CD4-positive, CD25-positive, alpha-beta regulatory T cell (primary cell): ENCODE measurements around the gene MEF2C. TPM values are rescaled to one million over a fixed set of nuclear protein-coding genes. Genes with fewer than 3 reads are reported as not detected.

Experiments used
- ATAC-seq, 2 donors: fragments of 150-1000 bp; cut with Tn5 transposase; one replicate each; pipeline ENCODE4 v1.10.0; 2021; ENCODE audit warnings: low read depth in 2 of 2, moderate number of reproducible peaks in 2 of 2, moderate library complexity in 1 of 2
- DNase-seq, 3 donors: peaks; one replicate each; pipeline versions ENCODE4 v3.0.0 to v3.0.0-alpha.2; 2012 to 2022; ENCODE audit warnings: mixed read lengths in 1 of 3
- H3K27ac ChIP-seq: one replicate; pipeline ENCODE4 v1.7.0; 2013; ENCODE audit warnings: mild to moderate bottlenecking, low read length; ENCODE audit not compliant: insufficient read depth, poor library complexity, severe bottlenecking
- H3K27me3 ChIP-seq: one replicate; pipeline ENCODE4 v1.7.0; 2013; ENCODE audit warnings: low read length; ENCODE audit not compliant: control insufficient read depth, insufficient read depth
- H3K36me3 ChIP-seq: one replicate; pipeline ENCODE4 v1.7.0; 2013; ENCODE audit warnings: mild to moderate bottlenecking, low read length, moderate library complexity; ENCODE audit not compliant: control insufficient read depth, insufficient read depth
- H3K4me1 ChIP-seq: 2 replicates; pipeline ENCODE4 v1.7.0; 2013; ENCODE audit warnings: mild to moderate bottlenecking, low read length; ENCODE audit not compliant: insufficient read depth, control insufficient read depth, poor library complexity, severe bottlenecking
- H3K4me3 ChIP-seq: one replicate; pipeline ENCODE4 v1.7.0; 2013; ENCODE audit warnings: low read depth, mild to moderate bottlenecking, low read length, moderate library complexity
- H3K9me3 ChIP-seq, 2 experiments: 1 replicate in 1 of 2; 2 replicates in 1 of 2; pipeline ENCODE4 v1.7.0; 2013; ENCODE audit warnings: low read length in 2 of 2, mild to moderate bottlenecking in 1 of 2, moderate library complexity in 1 of 2; ENCODE audit not compliant: control insufficient read depth in 2 of 2
- H3K27ac Mint-ChIP-seq, 3 donors: one replicate each; pipeline ENCODE4 v1.8.0; 2020 to 2022; ENCODE audit warnings: mild to moderate bottlenecking in 3 of 3, mixed read lengths in 3 of 3, moderate library complexity in 2 of 3
- H3K27me3 Mint-ChIP-seq: one replicate; pipeline ENCODE4 v1.8.0; 2022; ENCODE audit warnings: mild to moderate bottlenecking, mixed read lengths
- H3K36me3 Mint-ChIP-seq: one replicate; pipeline ENCODE4 v1.8.0; 2020; ENCODE audit warnings: mixed read lengths
- H3K4me1 Mint-ChIP-seq, 4 donors: one replicate each; pipeline ENCODE4 v1.8.0; 2020 to 2022; ENCODE audit warnings: mixed read lengths in 4 of 4, mild to moderate bottlenecking in 1 of 4
- H3K4me3 Mint-ChIP-seq, 4 donors: one replicate each; pipeline ENCODE4 v1.8.0; 2020 to 2022; ENCODE audit warnings: mild to moderate bottlenecking in 4 of 4, mixed read lengths in 4 of 4, moderate library complexity in 3 of 4
- H3K9me3 Mint-ChIP-seq, 7 donors: one replicate each; pipeline ENCODE4 v1.8.0; 2020 to 2022; ENCODE audit warnings: mixed read lengths in 7 of 7, mild to moderate bottlenecking in 3 of 7, moderate library complexity in 2 of 7
- polyA plus RNA-seq, 4 donors: library from polyadenylated mRNA; unstranded; fragments of 300-500 nt; fragmentation: Illumina TruSeq; gene quantifications; one replicate each; pipeline ENCODE4 v1.2.3, GENCODE V29; 2021
- total RNA-seq: library from RNA; stranded (reverse); gene quantifications from one replicate; pipeline ENCODE4 v1.2.3, GENCODE V29; 2022

MEF2C gene
- total and polyA plus RNA-seq, 5 donors from 2014 or later, result 0.38 to 1.7 (median 1.6) TPM; not detected in 2

GRCh38 chr5:88818296-88818695, 64.7 kb downstream of the MEF2C start:
- H3K4me3 ChIP-seq, result no peak overlapping the region
- H3K9me3 ChIP-seq, result no peaks in the 10 kb centered on the region
- H3K27ac ChIP-seq, result no peak overlapping the region
- DNase-seq (no peak), ATAC-seq (no peak)
- Mint-ChIP-seq H3K4me1 (no peaks in the 10 kb centered on the region), H3K4me3 (no peak overlapping the region), H3K27me3 (no peaks in the 10 kb centered on the region), H3K27ac (no peak overlapping the region), H3K9me3 (no peaks in the 10 kb centered on the region), H3K36me3 (no peaks in the 10 kb centered on the region)
- H3K36me3 ChIP-seq, result no peaks in the 10 kb centered on the region
- no peaks in the 10 kb centered on the region for H3K4me1 ChIP-seq
- no peaks in the 10 kb centered on the region for H3K27me3 ChIP-seq

GRCh38 chr5:88816195-88816594, 66.8 kb downstream of the MEF2C start:
- no peaks in the 10 kb centered on the region for H3K4me1 Mint-ChIP-seq
- no peak for ATAC-seq
- H3K9me3 Mint-ChIP-seq, result peaks cover 0 to 1% (median 0%) of the 10 kb centered on the region in 7 donors
- no peak for DNase-seq
- Histone ChIP-seq H3K9me3 (no peaks in the 10 kb centered on the region), H3K36me3 (no peaks in the 10 kb centered on the region), H3K27me3 (no peaks in the 10 kb centered on the region), H3K27ac (no peak overlapping the region), H3K4me3 (no peak overlapping the region), H3K4me1 (no peaks in the 10 kb centered on the region)
- H3K27ac Mint-ChIP-seq, result no peak overlapping the region
- H3K27me3 Mint-ChIP-seq, result no peaks in the 10 kb centered on the region
- H3K4me3 Mint-ChIP-seq, result no peak overlapping the region
- H3K36me3 Mint-ChIP-seq, result no peaks in the 10 kb centered on the region

GRCh38 chr5:88815050-88815789, 67.8 kb downstream of the MEF2C start:
- no peak overlapping the region for H3K4me3 Mint-ChIP-seq
- no peak overlapping the region for H3K27ac Mint-ChIP-seq
- no peaks in the 10 kb centered on the region for H3K27me3 ChIP-seq
- H3K4me1 Mint-ChIP-seq, result no peaks in the 10 kb centered on the region
- no peak for DNase-seq
- H3K4me1 ChIP-seq, result no peaks in the 10 kb centered on the region
- no peak overlapping the region for H3K4me3 ChIP-seq
- H3K27ac ChIP-seq, result no peak overlapping the region
- H3K9me3 ChIP-seq, result no peaks in the 10 kb centered on the region
- no peaks in the 10 kb centered on the region for H3K36me3 ChIP-seq
- no peaks in the 10 kb centered on the region for H3K27me3 Mint-ChIP-seq
- H3K9me3 Mint-ChIP-seq, result peaks cover 0 to 1% (median 0%) of the 10 kb centered on the region in 7 donors
- no peak for ATAC-seq
- H3K36me3 Mint-ChIP-seq, result no peaks in the 10 kb centered on the region

GRCh38 chr5:88813805-88814575, 69.0 kb downstream of the MEF2C start:
- H3K36me3 Mint-ChIP-seq, result no peaks in the 10 kb centered on the region
- Histone ChIP-seq H3K36me3 (no peaks in the 10 kb centered on the region), H3K4me3 (no peak overlapping the region), H3K9me3 (no peaks in the 10 kb centered on the region), H3K27ac (no peak overlapping the region), H3K4me1 (no peaks in the 10 kb centered on the region), H3K27me3 (no peaks in the 10 kb centered on the region)
- no peak overlapping the region for H3K27ac Mint-ChIP-seq
- DNase-seq, result no peak
- peaks cover 0 to 1% (median 0%) of the 10 kb centered on the region in 7 donors for H3K9me3 Mint-ChIP-seq
- H3K4me1 Mint-ChIP-seq, result no peaks in the 10 kb centered on the region
- no peak for ATAC-seq
- no peaks in the 10 kb centered on the region for H3K27me3 Mint-ChIP-seq
- no peak overlapping the region for H3K4me3 Mint-ChIP-seq

- ATAC-seq (no peak), DNase-seq (no peak)
- no peaks in the 10 kb centered on the region for H3K36me3 ChIP-seq
- H3K4me3 ChIP-seq, result no peak overlapping the region
- Mint-ChIP-seq H3K4me3 (no peak overlapping the region), H3K4me1 (no peaks in the 10 kb centered on the region), H3K27me3 (no peaks in the 10 kb centered on the region), H3K9me3 (peaks cover 0 to 1% (median 0%) of the 10 kb centered on the region in 7 donors), H3K36me3 (no peaks in the 10 kb centered on the region), H3K27ac (no peak overlapping the region)
- H3K27ac ChIP-seq, result no peak overlapping the region
- H3K4me1 ChIP-seq, result no peaks in the 10 kb centered on the region
- H3K9me3 ChIP-seq, result no peaks in the 10 kb centered on the region
- no peaks in the 10 kb centered on the region for H3K27me3 ChIP-seq
Observed at GRCh38 chr5:88813244-88813643, 69.7 kb downstream of the MEF2C start.

GRCh38 chr5:88808153-88808552, 74.8 kb downstream of the MEF2C start:
- H3K9me3 Mint-ChIP-seq, result peaks cover 0 to 6% (median 0%) of the 10 kb centered on the region in 7 donors
- Histone ChIP-seq H3K27me3 (no peaks in the 10 kb centered on the region), H3K27ac (no peak overlapping the region), H3K36me3 (no peaks in the 10 kb centered on the region), H3K9me3 (no peaks in the 10 kb centered on the region), H3K4me1 (no peaks in the 10 kb centered on the region), H3K4me3 (no peak overlapping the region)
- no peak for ATAC-seq
- no peaks in the 10 kb centered on the region for H3K4me1 Mint-ChIP-seq
- H3K4me3 Mint-ChIP-seq, result no peak overlapping the region
- no peak overlapping the region for H3K27ac Mint-ChIP-seq
- DNase-seq, result no peak
- no peaks in the 10 kb centered on the region for H3K27me3 Mint-ChIP-seq
- no peaks in the 10 kb centered on the region for H3K36me3 Mint-ChIP-seq

GRCh38 chr5:88807327-88807726, 75.7 kb downstream of the MEF2C start:
- Mint-ChIP-seq H3K4me3 (no peak overlapping the region), H3K36me3 (no peaks in the 10 kb centered on the region), H3K27ac (no peak overlapping the region), H3K9me3 (peaks cover 0 to 6% (median 0%) of the 10 kb centered on the region in 7 donors), H3K4me1 (no peaks in the 10 kb centered on the region), H3K27me3 (no peaks in the 10 kb centered on the region)
- no peak overlapping the region for H3K27ac ChIP-seq
- H3K9me3 ChIP-seq, result no peaks in the 10 kb centered on the region
- ATAC-seq (no peak), DNase-seq (no peak)
- H3K36me3 ChIP-seq, result no peaks in the 10 kb centered on the region
- H3K4me1 ChIP-seq, result no peaks in the 10 kb centered on the region
- no peaks in the 10 kb centered on the region for H3K27me3 ChIP-seq
- H3K4me3 ChIP-seq, result no peak overlapping the region
